ENCODE results near the gene BPIFA1. TPM values are rescaled to one million over a fixed set of nuclear protein-coding genes. Genes with fewer than 3 reads are reported as not detected.

BPIFA1 gene
- total and polyA plus RNA-seq, 2 donors (not counting 1 experiment from before 2014, with no cell fraction given): not detected

DNA sequence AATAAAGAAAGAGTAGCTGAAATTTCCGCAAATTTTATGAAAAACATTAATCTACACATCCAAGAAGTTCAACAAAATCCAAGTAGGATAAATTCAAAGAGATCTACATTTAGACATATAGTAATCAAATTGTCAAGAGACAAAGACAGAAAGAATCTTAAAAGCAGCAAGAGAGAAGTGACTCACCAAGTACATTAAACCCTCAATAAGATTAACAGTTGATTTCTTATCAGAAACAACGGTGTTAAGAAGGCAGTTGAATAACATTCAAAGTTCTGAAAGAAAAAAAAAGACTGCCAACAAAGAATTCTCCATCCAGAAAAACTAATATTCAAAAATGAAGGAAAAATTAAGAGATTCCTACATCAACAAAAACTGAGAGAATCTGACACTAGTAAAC is 19.2 kb downstream of the BPIFA1 start:
- no peak overlapping the region for H3K4me3 ChIP-seq (replicated peaks in 1 of 4; ENCODE audit: control extremely low read depth in 1 of 4, insufficient read depth in 1 of 4, low read depth in 3 of 4, low read length in 4 of 4)
- H2AFZ ChIP-seq (ENCODE audit: low read length): no peak overlapping the region
- no peak overlapping the region for H3K9ac ChIP-seq (ENCODE audit: insufficient read depth, low read length)
- no peaks in the 10 kb centered on the region for H3K27me3 ChIP-seq (ENCODE audit: control insufficient read depth, insufficient read depth, low read length)
- TF ChIP-seq, protein P1, sequence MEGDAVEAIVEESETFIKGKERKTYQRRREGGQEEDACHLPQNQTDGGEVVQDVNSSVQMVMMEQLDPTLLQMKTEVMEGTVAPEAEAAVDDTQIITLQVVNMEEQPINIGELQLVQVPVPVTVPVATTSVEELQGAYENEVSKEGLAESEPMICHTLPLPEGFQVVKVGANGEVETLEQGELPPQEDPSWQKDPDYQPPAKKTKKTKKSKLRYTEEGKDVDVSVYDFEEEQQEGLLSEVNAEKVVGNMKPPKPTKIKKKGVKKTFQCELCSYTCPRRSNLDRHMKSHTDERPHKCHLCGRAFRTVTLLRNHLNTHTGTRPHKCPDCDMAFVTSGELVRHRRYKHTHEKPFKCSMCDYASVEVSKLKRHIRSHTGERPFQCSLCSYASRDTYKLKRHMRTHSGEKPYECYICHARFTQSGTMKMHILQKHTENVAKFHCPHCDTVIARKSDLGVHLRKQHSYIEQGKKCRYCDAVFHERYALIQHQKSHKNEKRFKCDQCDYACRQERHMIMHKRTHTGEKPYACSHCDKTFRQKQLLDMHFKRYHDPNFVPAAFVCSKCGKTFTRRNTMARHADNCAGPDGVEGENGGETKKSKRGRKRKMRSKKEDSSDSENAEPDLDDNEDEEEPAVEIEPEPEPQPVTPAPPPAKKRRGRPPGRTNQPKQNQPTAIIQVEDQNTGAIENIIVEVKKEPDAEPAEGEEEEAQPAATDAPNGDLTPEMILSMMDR (conservative IDR thresholded peaks at IDR 0.05 in 1 of 2, IDR thresholded peaks at IDR 0.05 in 1 of 2; ENCODE audit: low read depth in 1 of 2, low read length in 2 of 2): no peak
- no peak for TF ChIP-seq EZH2 (IDR thresholded peaks at IDR 0.05; ENCODE audit: low read length, missing control alignments)
- H3K4me2 ChIP-seq (ENCODE audit: extremely low read depth, insufficient read depth, low read length): no peak overlapping the region
- no peak overlapping the region for H3K27ac ChIP-seq (ENCODE audit: insufficient read depth, low read length)
- H3K79me2 ChIP-seq (ENCODE audit: control insufficient read depth, insufficient read depth, low read length): no peaks in the 10 kb centered on the region
- no peaks in the 10 kb centered on the region for H3K9me3 ChIP-seq (ENCODE audit: control insufficient read depth, insufficient read depth, low read depth, low read length)
- DNase-seq (ENCODE audit: low read depth in 2 of 2): no peak
- H3K4me1 ChIP-seq (ENCODE audit: control insufficient read depth, extremely low read depth, insufficient read depth, low read length): no peaks in the 10 kb centered on the region
- no peaks in the 10 kb centered on the region for H4K20me1 ChIP-seq (ENCODE audit: control insufficient read depth, extremely low read depth, insufficient read depth, low read length)
- no peaks in the 10 kb centered on the region for H3K36me3 ChIP-seq (ENCODE audit: control insufficient read depth, insufficient read depth, low read length)

DNA sequence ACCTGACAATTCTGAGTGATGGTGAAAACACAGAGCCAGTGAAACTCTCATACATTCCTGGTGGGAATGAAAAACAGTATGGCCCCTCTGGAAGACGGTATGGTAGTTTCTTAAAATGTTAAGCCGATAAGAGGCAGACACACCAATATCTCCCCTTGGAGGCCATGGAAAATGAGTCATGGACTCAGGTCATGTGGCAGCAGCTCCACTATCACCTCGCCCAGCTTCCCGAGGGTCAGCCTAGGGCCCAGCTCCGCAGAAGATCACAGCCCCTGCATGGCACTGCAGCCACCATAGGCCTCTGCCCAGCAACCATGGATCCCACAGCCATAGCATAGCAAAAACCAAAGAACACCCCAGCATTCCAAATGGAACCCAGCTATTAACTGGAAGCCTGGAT is 21.4 kb downstream of the BPIFA1 start:
- DNase-seq (ENCODE audit: low read depth in 2 of 2): no peak
- H3K79me2 ChIP-seq (ENCODE audit: control insufficient read depth, insufficient read depth, low read length): no peaks in the 10 kb centered on the region
- H3K4me2 ChIP-seq (ENCODE audit: extremely low read depth, insufficient read depth, low read length): no peak overlapping the region
- H2AFZ ChIP-seq (ENCODE audit: low read length): no peak overlapping the region
- H3K9me3 ChIP-seq (ENCODE audit: control insufficient read depth, insufficient read depth, low read depth, low read length): no peaks in the 10 kb centered on the region
- H3K4me1 ChIP-seq (ENCODE audit: control insufficient read depth, extremely low read depth, insufficient read depth, low read length): no peaks in the 10 kb centered on the region
- TF ChIP-seq, protein P1 (conservative IDR thresholded peaks at IDR 0.05 in 1 of 2, IDR thresholded peaks at IDR 0.05 in 1 of 2; ENCODE audit: low read depth in 1 of 2, low read length in 2 of 2): no peak
- no peaks in the 10 kb centered on the region for H3K27me3 ChIP-seq (ENCODE audit: control insufficient read depth, insufficient read depth, low read length)
- no peaks in the 10 kb centered on the region for H4K20me1 ChIP-seq (ENCODE audit: control insufficient read depth, extremely low read depth, insufficient read depth, low read length)
- no peaks in the 10 kb centered on the region for H3K36me3 ChIP-seq (ENCODE audit: control insufficient read depth, insufficient read depth, low read length)
- H3K9ac ChIP-seq (ENCODE audit: insufficient read depth, low read length): no peak overlapping the region
- H3K27ac ChIP-seq (ENCODE audit: insufficient read depth, low read length): no peak overlapping the region
- no peak overlapping the region for H3K4me3 ChIP-seq (replicated peaks in 1 of 4; ENCODE audit: control extremely low read depth in 1 of 4, insufficient read depth in 1 of 4, low read depth in 3 of 4, low read length in 4 of 4)

DNA sequence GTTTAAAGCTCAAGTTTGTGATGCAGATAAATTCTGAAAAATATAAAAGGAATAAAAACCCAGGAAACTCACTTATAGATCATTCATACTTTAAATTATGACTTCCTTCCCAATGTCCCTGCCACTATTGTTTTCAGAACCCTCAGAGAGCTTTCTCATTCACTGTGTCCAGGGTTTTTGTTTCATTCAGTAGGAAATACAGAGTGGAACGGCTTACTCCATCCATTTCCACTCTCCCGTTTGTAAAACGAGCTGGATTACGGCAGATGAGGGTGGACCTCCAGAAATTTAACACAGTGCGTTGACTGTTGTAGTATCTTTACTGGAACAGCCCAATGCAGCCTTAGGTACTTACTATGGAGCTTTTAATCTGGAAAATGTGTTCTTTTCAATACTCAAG is 23.6 kb downstream of the BPIFA1 start:
- no peak overlapping the region for H3K4me2 ChIP-seq (ENCODE audit: extremely low read depth, insufficient read depth, low read length)

More for the DNA sequence above, 23.6 kb downstream of the BPIFA1 start:
- Histone ChIP-seq H4K20me1 (ENCODE audit: control insufficient read depth, extremely low read depth, insufficient read depth, low read length) (no peaks in the 10 kb centered on the region), H3K27ac (ENCODE audit: insufficient read depth, low read length) (no peak overlapping the region), H2AFZ (ENCODE audit: low read length) (no peak overlapping the region), H3K4me3 (replicated peaks in 1 of 4; ENCODE audit: control extremely low read depth in 1 of 4, insufficient read depth in 1 of 4, low read depth in 3 of 4, low read length in 4 of 4) (no peak overlapping the region), H3K9ac (ENCODE audit: insufficient read depth, low read length) (no peak overlapping the region), H3K4me1 (ENCODE audit: control insufficient read depth, extremely low read depth, insufficient read depth, low read length) (no peaks in the 10 kb centered on the region), H3K36me3 (ENCODE audit: control insufficient read depth, insufficient read depth, low read length) (no peaks in the 10 kb centered on the region), H3K27me3 (ENCODE audit: control insufficient read depth, insufficient read depth, low read length) (no peaks in the 10 kb centered on the region), H3K9me3 (ENCODE audit: control insufficient read depth, insufficient read depth, low read depth, low read length) (no peaks in the 10 kb centered on the region), H3K79me2 (ENCODE audit: control insufficient read depth, insufficient read depth, low read length) (no peaks in the 10 kb centered on the region)
- TF ChIP-seq, protein P1 (conservative IDR thresholded peaks at IDR 0.05 in 1 of 2, IDR thresholded peaks at IDR 0.05 in 1 of 2; ENCODE audit: low read depth in 1 of 2, low read length in 2 of 2): no peak
- no peak for TF ChIP-seq EZH2 (IDR thresholded peaks at IDR 0.05; ENCODE audit: low read length, missing control alignments)
- no peak for DNase-seq (ENCODE audit: low read depth in 2 of 2)

Data from fibroblast of lung (primary cell).